ENCODE measurements around the gene MOGAT3.

Gene MOGAT3

GRCh38 chr7:101235050-101235449, 34.2 kb upstream of the MOGAT3 start:
- peak in 1 of 3 experiments; percentile 22 for TF ChIP-seq CTCF (IDR thresholded peaks at IDR 0.05; ENCODE audit: unreplicated experiment in 3 of 3)
- no peak overlapping the region for H3K4me3 Mint-ChIP-seq
- H3K36me3 Mint-ChIP-seq (ENCODE audit: low read depth): peaks cover 9% of the 10 kb centered on the region
- H3K4me1 Mint-ChIP-seq: peaks cover 13% of the 10 kb centered on the region
- no peak overlapping the region for H3K27ac Mint-ChIP-seq
- no peaks in the 10 kb centered on the region for H3K27me3 Mint-ChIP-seq (ENCODE audit: low read depth)
- H3K9me3 Mint-ChIP-seq: no peaks in the 10 kb centered on the region

- peaks cover 13% of the 10 kb centered on the region for H3K4me1 Mint-ChIP-seq
- TF ChIP-seq CTCF (IDR thresholded peaks at IDR 0.05; ENCODE audit: unreplicated experiment in 3 of 3): no peak
- H3K36me3 Mint-ChIP-seq (ENCODE audit: low read depth): peaks cover 9% of the 10 kb centered on the region
- no peak overlapping the region for H3K4me3 Mint-ChIP-seq
- no peaks in the 10 kb centered on the region for H3K9me3 Mint-ChIP-seq
- no peak overlapping the region for H3K27ac Mint-ChIP-seq
- H3K27me3 Mint-ChIP-seq (ENCODE audit: low read depth): no peaks in the 10 kb centered on the region
Observed at GRCh38 chr7:101234636-101235035, 33.8 kb upstream of the MOGAT3 start.

GRCh38 chr7:101233907-101234547, 33.2 kb upstream of the MOGAT3 start:
- no peaks in the 10 kb centered on the region for H3K9me3 Mint-ChIP-seq
- no peak overlapping the region for H3K4me3 Mint-ChIP-seq
- no peak for TF ChIP-seq CTCF (IDR thresholded peaks at IDR 0.05; ENCODE audit: unreplicated experiment in 3 of 3)
- no peaks in the 10 kb centered on the region for H3K27me3 Mint-ChIP-seq (ENCODE audit: low read depth)
- H3K27ac Mint-ChIP-seq: no peak overlapping the region
- peaks cover 13% of the 10 kb centered on the region for H3K36me3 Mint-ChIP-seq (ENCODE audit: low read depth)
- peaks cover 13% of the 10 kb centered on the region for H3K4me1 Mint-ChIP-seq

GRCh38 chr7:101232141-101232850, 31.5 kb upstream of the MOGAT3 start:
- Mint-ChIP-seq H3K36me3 (ENCODE audit: low read depth) (peaks cover 12% of the 10 kb centered on the region), H3K4me3 (peak overlapping the region in 2 of 3 experiments; percentile 57 to 63), H3K27ac (peak overlapping the region; percentile 28 to 55 (median 46)), H3K27me3 (ENCODE audit: low read depth) (no peaks in the 10 kb centered on the region), H3K9me3 (no peaks in the 10 kb centered on the region), H3K4me1 (no peaks in the 10 kb centered on the region)
- TF ChIP-seq CTCF (IDR thresholded peaks at IDR 0.05; ENCODE audit: unreplicated experiment in 3 of 3): no peak

GRCh38 chr7:101231644-101232043, 30.8 kb upstream of the MOGAT3 start:
- H3K27ac Mint-ChIP-seq: peak overlapping the region; percentile 28 to 55 (median 46)
- no peak for TF ChIP-seq CTCF (IDR thresholded peaks at IDR 0.05; ENCODE audit: unreplicated experiment in 3 of 3)
- peak overlapping the region in 2 of 3 experiments; percentile 57 to 63 for H3K4me3 Mint-ChIP-seq
- H3K36me3 Mint-ChIP-seq (ENCODE audit: low read depth): peaks cover 17% of the 10 kb centered on the region
- no peaks in the 10 kb centered on the region for H3K9me3 Mint-ChIP-seq
- H3K27me3 Mint-ChIP-seq (ENCODE audit: low read depth): no peaks in the 10 kb centered on the region
- no peaks in the 10 kb centered on the region for H3K4me1 Mint-ChIP-seq
